T-helper 1 cell (primary cell): ENCODE measurements around the gene MFN2.
"Not testable (repeated sequence)": the region's sequence is repeated elsewhere in the genome, so short reads cannot be mapped to it uniquely, and the experiment has no call there.

Experiments used
- DNase-seq, 5 donors: peaks; one replicate each; pipeline ENCODE4 v3.0.0-alpha.2; 2012 to 2020

MFN2 gene

DNA sequence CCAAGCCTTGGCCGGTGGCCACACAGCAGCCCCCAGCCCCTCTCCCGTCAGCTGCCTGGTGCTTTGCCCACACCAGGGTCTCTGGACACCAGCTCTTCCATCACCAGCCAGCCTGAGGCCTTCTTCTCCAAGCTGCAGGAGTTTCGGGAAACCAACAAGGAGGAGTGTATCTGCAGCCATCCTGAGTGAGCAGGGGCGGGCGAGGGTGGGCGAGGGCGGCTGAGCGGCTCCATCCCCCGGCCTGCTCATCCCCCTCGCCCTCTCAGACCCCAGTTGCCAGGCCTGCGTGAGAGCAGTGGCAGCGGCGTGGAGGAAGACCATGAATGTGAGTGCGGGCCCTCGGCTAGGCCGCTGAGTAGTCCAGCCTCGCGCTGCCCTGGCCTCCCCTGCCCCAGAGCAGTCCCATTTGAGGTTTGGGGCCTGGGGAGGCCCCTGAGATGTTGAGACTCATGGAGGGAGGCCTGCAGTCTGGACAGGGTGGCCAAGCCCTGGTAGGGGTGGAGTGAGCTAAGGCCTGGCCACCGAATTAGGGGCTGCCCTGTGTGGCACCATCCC, 48.8 kb downstream of the MFN2 start:
- DNase-seq = no peak

DNA sequence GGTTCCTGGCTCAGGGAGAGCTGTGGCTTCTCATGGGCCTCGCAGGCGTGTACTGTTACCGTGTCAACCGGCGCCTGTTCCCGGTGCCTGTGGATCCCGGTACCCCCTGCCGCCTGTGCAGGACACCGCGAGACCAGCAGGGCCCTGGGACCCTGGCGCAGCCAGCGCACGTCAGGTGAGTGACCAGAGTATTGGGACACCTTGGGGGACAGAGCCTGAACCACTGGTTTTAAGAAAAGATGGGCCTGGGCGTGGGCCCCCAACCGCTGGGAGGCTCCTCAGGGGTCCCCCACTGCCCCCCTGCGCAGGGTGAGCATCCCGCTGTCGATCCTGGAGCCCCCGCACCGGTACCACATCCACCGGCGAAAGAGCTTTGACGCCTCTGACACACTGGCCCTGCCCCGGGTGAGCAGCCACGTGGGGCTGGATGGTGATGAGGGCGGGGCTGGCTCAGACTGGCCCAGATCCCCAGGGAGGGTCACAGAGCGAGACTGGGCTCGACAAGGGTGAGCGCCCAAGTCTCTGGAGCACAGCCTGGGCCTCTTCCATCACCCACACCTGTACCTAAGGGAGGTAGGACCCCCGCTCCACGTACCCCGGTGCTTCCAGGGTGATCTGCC, 49.6 kb downstream of the MFN2 start:
- no peak for DNase-seq

- no peak for DNase-seq
Observed at GRCh38 chr1:12031039-12031980, 51.1 kb downstream of the MFN2 start.

DNA sequence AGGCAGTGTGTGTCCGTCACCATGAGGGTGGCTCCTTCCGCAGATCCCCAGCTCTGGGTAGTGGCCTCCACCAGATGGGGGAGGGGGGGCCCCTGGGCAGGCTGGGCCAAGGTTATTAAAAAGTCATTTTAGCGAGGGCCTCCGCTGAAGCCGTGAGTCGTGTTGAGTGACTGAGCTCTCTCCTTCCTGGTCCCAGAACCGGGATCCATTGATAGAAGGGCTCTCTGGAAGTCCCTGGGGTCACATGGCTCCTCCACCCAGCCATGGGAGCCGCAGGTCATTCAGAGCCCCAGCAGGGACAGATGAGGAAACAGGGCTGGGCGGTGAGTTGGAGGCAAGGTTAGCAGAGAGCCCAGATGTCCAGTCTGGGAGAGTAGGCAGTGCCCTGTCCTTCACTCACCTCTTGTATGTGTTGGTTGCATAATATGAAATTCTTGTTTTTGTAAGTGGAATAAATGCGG, 51.9 kb downstream of the MFN2 start:
- no peak for DNase-seq

- not testable (repeated sequence) for DNase-seq
Observed at GRCh38 chr1:12033441-12033840, 53.2 kb downstream of the MFN2 start.

GRCh38 chr1:12034381-12034801, 54.1 kb downstream of the MFN2 start:
- no peak for DNase-seq

DNA sequence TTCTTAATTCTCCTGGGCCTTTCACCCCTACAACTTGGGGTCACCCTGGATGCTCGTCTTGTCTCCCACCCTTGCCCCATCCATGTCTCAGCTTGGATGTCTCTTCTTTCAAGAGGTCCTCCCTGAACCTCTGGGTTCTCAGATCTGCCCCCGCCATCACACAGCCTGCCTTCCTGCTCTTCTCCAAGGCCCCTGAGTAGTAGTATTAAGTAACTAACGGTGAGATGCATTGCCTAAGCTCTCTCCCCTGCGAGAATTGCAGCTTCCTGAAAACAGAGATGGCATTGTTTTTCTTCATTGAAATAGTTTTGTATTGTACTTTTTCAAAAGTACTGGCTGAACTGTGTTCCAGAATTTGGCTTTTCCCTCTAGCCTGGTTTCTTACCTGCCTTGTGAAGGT, 55.1 kb downstream of the MFN2 start:
- DNase-seq = no peak

DNA sequence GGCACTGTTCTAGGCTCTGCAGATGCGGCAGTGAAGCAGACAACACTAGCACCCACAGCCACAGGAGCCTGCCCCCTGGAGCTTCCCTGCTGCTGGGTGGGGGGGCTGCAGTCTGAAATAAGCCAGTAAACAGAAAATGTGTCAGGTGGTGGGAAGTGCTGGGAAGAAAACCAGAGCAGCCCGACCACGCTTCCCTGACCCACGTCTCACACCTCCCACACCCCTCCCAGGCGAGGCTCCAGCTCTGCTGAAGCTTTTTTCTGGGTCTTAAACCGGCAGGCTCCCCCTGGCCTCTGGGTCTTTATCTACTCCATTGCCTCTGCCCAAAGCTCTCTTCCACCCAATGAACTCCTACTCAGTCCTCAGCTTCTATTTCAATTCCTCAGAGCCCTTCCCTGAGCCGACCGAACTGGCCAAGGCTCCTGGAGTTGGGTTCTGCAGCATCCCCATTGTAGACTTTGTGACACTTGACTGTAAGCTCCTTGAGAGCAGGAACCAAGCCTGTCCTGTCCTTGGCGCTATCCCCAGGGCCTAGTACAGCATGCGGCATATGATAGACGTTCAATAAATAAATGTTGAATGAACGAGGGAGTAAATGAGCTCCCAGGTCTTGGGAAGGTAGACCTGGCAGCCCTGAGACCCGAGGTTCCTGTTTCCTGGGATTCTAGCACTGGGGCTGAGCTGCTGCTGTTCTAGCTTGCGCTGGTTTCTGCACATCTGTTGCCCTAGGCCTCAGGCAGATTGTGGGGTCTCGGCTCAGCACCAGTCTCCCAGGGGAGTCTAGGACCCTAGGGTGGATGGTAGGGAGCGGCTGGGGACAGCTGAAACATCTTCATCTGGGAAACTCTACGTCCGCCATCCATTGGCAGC, 57.5 kb downstream of the MFN2 start:
- no peak for DNase-seq

DNA sequence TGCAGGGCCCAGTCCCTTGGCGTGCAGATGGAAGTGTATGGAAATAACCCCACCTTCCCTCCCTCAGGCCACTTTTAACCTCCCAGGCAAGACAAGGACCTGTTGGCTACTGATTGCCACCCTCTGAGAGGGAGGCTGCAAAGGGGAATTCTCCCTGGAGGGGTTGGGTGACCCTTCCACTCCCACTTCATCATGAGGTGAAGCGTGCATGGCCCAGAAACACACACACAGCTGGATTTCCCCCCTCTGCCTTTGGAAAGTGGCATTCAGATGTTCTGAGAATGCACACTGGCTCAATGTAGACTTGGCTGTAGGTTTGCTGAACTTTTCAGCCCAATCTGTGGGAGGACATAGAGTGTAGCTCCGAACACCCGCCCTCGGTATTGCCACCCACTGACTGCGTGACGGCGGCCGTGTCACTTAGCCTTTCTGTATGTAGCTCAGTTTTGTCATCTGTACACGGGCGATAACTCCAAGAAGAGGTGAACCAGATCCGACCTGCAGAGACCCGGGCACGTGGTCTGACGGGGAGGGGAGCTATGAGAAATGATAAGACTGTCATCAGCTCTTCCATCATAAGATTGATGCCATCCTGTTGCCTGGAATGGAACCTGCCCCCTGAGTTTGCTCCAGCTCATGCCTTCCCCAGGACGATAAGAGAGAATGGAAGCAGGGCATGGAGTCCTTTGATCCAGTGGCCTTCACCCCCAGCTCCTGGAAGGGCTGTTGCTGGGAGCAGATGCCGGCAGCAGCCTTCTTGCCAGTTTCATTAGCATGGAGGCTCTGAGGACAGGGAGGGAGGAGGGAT, 58.3 kb downstream of the MFN2 start:
- no peak for DNase-seq

DNA sequence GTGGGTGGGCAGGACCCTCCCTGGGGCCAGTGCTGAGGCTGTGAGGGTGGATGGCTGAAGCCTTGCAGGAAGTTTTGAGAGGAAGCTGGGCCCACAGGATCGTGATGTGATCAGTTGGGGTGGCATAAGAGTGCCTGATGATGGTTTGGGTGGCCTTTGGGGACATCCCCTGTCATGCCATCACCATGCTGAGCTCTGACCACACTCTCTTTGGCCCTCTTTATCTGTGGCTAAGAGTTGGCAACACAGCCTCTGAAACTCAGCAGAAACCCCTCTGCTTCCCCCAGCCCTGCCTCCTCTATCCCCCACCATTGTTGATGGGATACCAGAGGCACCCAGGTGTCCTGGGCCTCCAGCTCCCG, 58.9 kb downstream of the MFN2 start:
- DNase-seq = no peak

DNA sequence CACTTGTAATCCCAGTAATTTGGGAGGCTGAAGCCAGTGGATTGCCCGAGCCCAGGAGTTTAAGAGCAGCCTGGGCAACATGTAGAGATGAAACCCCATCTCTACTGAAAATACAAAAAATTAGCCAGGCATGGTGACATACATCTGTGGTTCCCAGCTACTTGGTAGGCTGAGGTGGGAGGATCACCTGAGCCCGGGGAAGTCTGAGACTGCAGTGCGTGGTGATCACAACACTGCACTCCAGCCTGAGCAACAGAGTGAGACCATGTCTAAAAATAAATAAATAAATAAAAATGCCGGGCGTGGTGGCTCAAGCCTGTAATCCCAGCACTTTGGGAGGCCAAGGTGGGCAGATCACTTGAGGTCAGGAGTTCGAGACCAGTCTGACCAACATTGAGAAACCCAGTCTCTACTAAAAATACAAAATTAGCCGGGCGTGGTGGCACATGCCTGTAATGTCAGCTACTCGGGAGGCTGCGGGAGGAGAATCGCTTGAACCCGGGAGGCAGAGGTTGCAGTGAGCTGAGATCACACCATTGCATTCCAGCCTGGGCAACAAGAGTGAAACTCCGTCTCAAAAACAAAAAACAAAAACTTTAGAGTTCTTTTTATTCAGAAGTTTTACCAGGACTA, 59.7 kb downstream of the MFN2 start:
- not testable (repeated sequence) for DNase-seq

DNA sequence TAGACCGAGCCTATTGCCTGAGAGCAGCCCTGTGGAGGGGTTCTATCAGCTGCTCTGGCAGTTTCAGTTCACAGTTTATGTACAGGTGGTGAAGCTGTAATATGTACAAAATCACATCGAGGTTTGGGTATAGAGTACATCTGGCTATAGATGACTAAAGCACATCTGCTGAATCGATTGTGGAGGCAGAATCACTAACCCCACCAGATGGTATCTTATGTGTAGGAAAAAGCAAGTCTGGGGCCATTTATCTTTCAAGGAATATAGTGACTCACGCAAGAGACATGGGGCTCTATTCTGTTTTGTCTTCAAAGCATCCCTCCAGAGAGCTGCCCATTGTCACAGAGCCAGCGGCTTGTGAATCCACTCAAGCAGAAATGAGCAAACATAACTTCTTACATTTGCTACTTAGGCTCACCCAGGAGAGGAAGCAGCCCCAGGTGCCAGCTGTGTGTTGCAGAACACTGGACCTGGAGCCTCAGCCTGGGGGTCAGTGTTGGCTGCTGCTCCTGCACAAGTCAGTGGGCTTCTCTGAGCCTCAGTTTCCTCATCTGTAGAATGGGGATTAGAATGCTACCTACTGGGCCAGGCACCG, 60.3 kb downstream of the MFN2 start:
- peak in 1 of 5 donors; percentile 56 for DNase-seq

DNA sequence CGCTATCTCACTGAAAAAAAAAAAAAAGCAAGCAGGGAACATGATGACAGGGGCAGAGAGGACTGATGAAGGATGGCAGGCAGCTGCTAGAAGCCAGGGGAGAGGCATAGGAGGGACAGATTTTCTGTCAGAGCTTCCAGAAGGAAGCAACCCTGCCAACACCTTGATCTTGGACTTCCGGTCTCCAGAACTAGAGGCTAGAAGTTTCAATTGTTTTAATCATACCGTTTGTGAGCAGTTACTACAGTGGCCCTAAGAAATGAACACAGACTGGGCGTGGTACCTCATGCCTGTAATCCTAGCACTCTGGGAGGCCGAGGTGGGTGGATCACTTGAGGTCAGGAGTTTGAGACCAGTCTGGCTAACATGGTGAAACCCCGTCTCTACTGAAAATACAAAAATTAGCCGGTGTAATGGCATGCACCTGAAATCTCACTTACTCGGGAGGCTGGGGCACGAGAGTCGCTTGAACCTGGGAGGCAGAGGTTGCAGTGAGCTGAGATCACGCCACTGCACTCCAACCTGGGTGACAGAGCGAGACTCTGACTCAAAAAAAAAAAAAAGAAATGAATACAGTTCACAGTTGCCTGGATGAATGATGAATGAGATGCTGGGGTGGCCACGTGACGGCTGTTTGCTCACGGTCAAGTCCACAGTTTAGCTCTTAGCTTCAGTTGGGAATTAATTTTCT, 64.1 kb downstream of the MFN2 start:
- DNase-seq = not testable (repeated sequence)

- no peak for DNase-seq
Observed at GRCh38 chr1:12046749-12047119, 66.5 kb downstream of the MFN2 start.

DNA sequence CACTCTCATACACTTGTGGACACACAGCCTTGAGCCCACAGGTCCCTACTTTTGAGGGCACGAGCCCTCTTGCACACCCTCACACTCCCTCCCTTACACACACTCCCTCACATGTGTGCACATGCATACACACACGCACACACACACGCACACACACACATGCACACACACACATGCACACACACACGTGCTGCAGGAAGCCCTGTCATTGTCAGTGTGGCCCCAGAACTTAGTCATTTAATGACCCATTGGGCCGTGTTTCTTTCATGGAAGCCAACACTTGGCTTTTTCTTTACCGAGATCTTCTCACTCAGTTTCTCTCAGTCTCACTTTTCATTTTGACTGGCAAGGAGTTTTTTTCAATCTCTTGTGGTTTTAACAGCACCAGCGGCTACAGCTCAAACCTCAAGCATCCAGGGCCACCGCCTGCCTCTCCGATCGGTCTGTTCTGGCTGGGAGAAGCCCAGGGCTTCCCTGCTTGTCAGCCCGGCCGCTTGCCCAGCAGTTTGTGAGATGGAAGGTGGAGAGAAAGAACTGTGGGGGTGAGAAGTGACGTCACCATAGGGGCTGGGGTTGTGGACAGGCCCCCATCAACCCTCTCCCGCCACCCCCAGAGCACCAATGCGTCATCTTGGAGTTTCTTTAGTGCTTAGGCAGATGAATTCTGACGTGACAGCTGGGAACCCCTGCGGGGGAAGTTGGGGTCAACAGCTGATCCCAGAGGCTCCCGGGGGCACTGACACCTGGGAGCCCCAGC, 67.1 kb downstream of the MFN2 start:
- DNase-seq = peak in 1 of 5 donors; percentile 92

- no peak for DNase-seq
Observed at GRCh38 chr1:12048372-12048771, 68.1 kb downstream of the MFN2 start.

DNA sequence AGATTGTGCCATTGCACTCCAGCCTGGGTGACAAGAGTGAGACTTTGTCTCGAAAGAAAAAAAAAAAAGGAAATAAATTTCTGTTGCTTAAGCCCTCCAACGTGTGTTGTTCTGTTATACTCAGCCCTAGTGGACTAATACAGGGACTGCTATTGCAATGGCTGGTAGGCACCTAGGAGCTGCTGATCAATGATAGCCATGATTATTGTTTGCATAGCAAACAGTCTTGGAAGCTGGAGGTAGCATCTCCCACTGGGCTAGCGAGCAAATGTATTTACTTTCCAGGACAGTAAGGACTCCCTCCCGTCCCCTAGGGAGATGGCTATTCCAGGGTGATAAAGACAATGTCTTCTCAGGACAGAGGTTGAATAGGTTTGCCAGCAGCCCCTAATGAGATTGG, 69.4 kb downstream of the MFN2 start:
- no peak for DNase-seq

- no peak for DNase-seq
Observed at GRCh38 chr1:12051361-12051760, 71.1 kb downstream of the MFN2 start.

DNA sequence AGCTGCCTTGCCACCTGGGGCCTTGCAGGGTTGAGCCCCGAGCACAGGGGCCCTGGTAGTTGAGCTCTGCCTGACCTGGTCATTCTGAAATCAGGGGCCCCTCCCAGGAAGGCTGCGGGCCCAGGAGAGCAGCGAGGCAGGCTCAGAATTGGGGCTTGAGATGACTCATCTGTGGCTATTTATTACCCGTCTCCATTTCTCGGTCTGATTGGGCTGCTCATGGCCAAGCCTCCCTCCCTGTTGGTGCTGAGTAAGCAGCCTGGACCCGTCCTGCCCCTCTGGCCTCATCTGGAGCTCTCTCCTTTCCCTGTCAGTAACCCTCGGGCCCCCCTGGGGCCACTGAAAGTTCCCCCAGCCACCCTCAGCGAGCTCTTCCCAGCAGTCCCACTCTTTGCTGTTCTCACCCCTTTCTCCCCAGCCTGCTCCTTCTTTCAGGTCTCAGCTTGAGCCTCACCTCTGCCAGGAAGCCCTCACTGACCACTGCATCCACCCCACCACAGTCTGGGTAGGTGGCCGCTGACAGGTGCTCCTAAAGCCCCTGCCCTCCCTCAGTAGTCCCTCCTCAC, 71.8 kb downstream of the MFN2 start:
- peak in 1 of 5 donors; percentile 83 for DNase-seq
